ENCODE measurements around the gene KIF1A. TPM values are rescaled to one million over a fixed set of nuclear protein-coding genes. Genes with fewer than 3 reads are reported as not detected.

Gene KIF1A
- total RNA-seq, 1 donor = not detected

GRCh38 chr2:240816584-240817495, 3.2 kb downstream of the KIF1A start:
- Histone ChIP-seq H3K4me1 (ENCODE audit: insufficient read depth, low read length) (no peaks in the 10 kb centered on the region), H3K9me3 (ENCODE audit: low read depth, low read length) (no peaks in the 10 kb centered on the region), H3K27me3 (ENCODE audit: insufficient read depth, low read length) (peaks cover 15% of the 10 kb centered on the region), H3K4me3 (ENCODE audit: low read length) (no peak overlapping the region)

GRCh38 chr2:240815761-240816583, 4.0 kb downstream of the KIF1A start:
- Histone ChIP-seq H3K4me1 (ENCODE audit: insufficient read depth, low read length) (no peaks in the 10 kb centered on the region), H3K27me3 (ENCODE audit: insufficient read depth, low read length) (peaks cover 7% of the 10 kb centered on the region), H3K9me3 (ENCODE audit: low read depth, low read length) (no peaks in the 10 kb centered on the region), H3K4me3 (ENCODE audit: low read length) (no peak overlapping the region)

- H3K4me3 ChIP-seq (ENCODE audit: low read length) = no peak overlapping the region
Measured at GRCh38 chr2:240814946-240815760, 4.9 kb downstream of the KIF1A start.

GRCh38 chr2:240814280-240814679, 5.7 kb downstream of the KIF1A start:
- H3K4me3 ChIP-seq (ENCODE audit: low read length) = no peak overlapping the region
- peaks cover 5% of the 10 kb centered on the region for H3K27me3 ChIP-seq (ENCODE audit: insufficient read depth, low read length)
- H3K4me1 ChIP-seq (ENCODE audit: insufficient read depth, low read length) = no peaks in the 10 kb centered on the region
- H3K9me3 ChIP-seq (ENCODE audit: low read depth, low read length) = no peaks in the 10 kb centered on the region

More at GRCh38 chr2:240814946-240815760, 4.9 kb downstream of the KIF1A start:
- peaks cover 5% of the 10 kb centered on the region for H3K27me3 ChIP-seq (ENCODE audit: insufficient read depth, low read length)
- H3K4me1 ChIP-seq (ENCODE audit: insufficient read depth, low read length) = no peaks in the 10 kb centered on the region
- no peaks in the 10 kb centered on the region for H3K9me3 ChIP-seq (ENCODE audit: low read depth, low read length)

- no peak overlapping the region for H3K4me3 ChIP-seq (ENCODE audit: low read length)
- peaks cover 1% of the 10 kb centered on the region for H3K27me3 ChIP-seq (ENCODE audit: insufficient read depth, low read length)
- H3K9me3 ChIP-seq (ENCODE audit: low read depth, low read length) = no peaks in the 10 kb centered on the region
- no peaks in the 10 kb centered on the region for H3K4me1 ChIP-seq (ENCODE audit: insufficient read depth, low read length)
Measured at GRCh38 chr2:240813231-240813921, 6.6 kb downstream of the KIF1A start.

GRCh38 chr2:240812721-240813120, 7.3 kb downstream of the KIF1A start:
- H3K9me3 ChIP-seq (ENCODE audit: low read depth, low read length) = no peaks in the 10 kb centered on the region
- H3K27me3 ChIP-seq (ENCODE audit: insufficient read depth, low read length) = no peaks in the 10 kb centered on the region
- H3K4me3 ChIP-seq (ENCODE audit: low read length) = no peak overlapping the region
- no peaks in the 10 kb centered on the region for H3K4me1 ChIP-seq (ENCODE audit: insufficient read depth, low read length)

GRCh38 chr2:240812301-240812680, 7.7 kb downstream of the KIF1A start:
- H3K4me3 ChIP-seq (ENCODE audit: low read length) = no peak overlapping the region
- no peaks in the 10 kb centered on the region for H3K9me3 ChIP-seq (ENCODE audit: low read depth, low read length)
- H3K27me3 ChIP-seq (ENCODE audit: insufficient read depth, low read length) = no peaks in the 10 kb centered on the region
- no peaks in the 10 kb centered on the region for H3K4me1 ChIP-seq (ENCODE audit: insufficient read depth, low read length)

GRCh38 chr2:240811346-240812300, 8.4 kb downstream of the KIF1A start:
- H3K4me1 ChIP-seq (ENCODE audit: insufficient read depth, low read length) = no peaks in the 10 kb centered on the region
- H3K4me3 ChIP-seq (ENCODE audit: low read length) = no peak overlapping the region
- H3K27me3 ChIP-seq (ENCODE audit: insufficient read depth, low read length) = no peaks in the 10 kb centered on the region
- H3K9me3 ChIP-seq (ENCODE audit: low read depth, low read length) = no peaks in the 10 kb centered on the region

- Histone ChIP-seq H3K4me1 (ENCODE audit: insufficient read depth, low read length) (no peaks in the 10 kb centered on the region), H3K4me3 (ENCODE audit: low read length) (no peak overlapping the region), H3K9me3 (ENCODE audit: low read depth, low read length) (no peaks in the 10 kb centered on the region), H3K27me3 (ENCODE audit: insufficient read depth, low read length) (peaks cover 3% of the 10 kb centered on the region)
Measured at GRCh38 chr2:240810621-240811020, 9.4 kb downstream of the KIF1A start.

GRCh38 chr2:240810199-240810598, 9.8 kb downstream of the KIF1A start:
- Histone ChIP-seq H3K27me3 (ENCODE audit: insufficient read depth, low read length) (peaks cover 3% of the 10 kb centered on the region), H3K4me1 (ENCODE audit: insufficient read depth, low read length) (no peaks in the 10 kb centered on the region), H3K9me3 (ENCODE audit: low read depth, low read length) (no peaks in the 10 kb centered on the region), H3K4me3 (ENCODE audit: low read length) (no peak overlapping the region)

- Histone ChIP-seq H3K27me3 (ENCODE audit: insufficient read depth, low read length) (peaks cover 3% of the 10 kb centered on the region), H3K4me1 (ENCODE audit: insufficient read depth, low read length) (no peaks in the 10 kb centered on the region), H3K4me3 (ENCODE audit: low read length) (no peak overlapping the region), H3K9me3 (ENCODE audit: low read depth, low read length) (no peaks in the 10 kb centered on the region)
Measured at GRCh38 chr2:240809276-240809675, 10.7 kb downstream of the KIF1A start.

GRCh38 chr2:240806459-240806858, 13.6 kb downstream of the KIF1A start:
- Histone ChIP-seq H3K27me3 (ENCODE audit: insufficient read depth, low read length) (peaks cover 9% of the 10 kb centered on the region), H3K4me3 (ENCODE audit: low read length) (no peak overlapping the region), H3K9me3 (ENCODE audit: low read depth, low read length) (no peaks in the 10 kb centered on the region), H3K4me1 (ENCODE audit: insufficient read depth, low read length) (no peaks in the 10 kb centered on the region)

- no peak overlapping the region for H3K4me3 ChIP-seq (ENCODE audit: low read length)
- H3K9me3 ChIP-seq (ENCODE audit: low read depth, low read length) = no peaks in the 10 kb centered on the region
- H3K4me1 ChIP-seq (ENCODE audit: insufficient read depth, low read length) = no peaks in the 10 kb centered on the region
- peaks cover 10% of the 10 kb centered on the region for H3K27me3 ChIP-seq (ENCODE audit: insufficient read depth, low read length)
Measured at GRCh38 chr2:240806006-240806405, 14.0 kb downstream of the KIF1A start.
